SKM-1 (cell line): ENCODE results near the gene SLC7A10.

Experiments
- DNase-seq: peaks from one replicate; lab custom pipeline; 2025; ENCODE audit not compliant: unreplicated experiment; lab: John Stamatoyannopoulos, UW

SLC7A10 gene

GRCh38 chr19:33225458-33225926 is at the start of gene SLC7A10:
Gene SLC7A10 (minus strand): TSS chr19:33225850. CDS start chr19:33225703, 147 bp downstream.
- no peak for DNase-seq

GRCh38 chr19:33274663-33275558 is 49.3 kb upstream of the SLC7A10 start:
- no peak for DNase-seq

GRCh38 chr19:33273881-33274662 is 48.4 kb upstream of the SLC7A10 start:
- DNase-seq = peak; percentile 26

- DNase-seq = no peak
Measured at GRCh38 chr19:33273065-33273736, 47.6 kb upstream of the SLC7A10 start.

DNA sequence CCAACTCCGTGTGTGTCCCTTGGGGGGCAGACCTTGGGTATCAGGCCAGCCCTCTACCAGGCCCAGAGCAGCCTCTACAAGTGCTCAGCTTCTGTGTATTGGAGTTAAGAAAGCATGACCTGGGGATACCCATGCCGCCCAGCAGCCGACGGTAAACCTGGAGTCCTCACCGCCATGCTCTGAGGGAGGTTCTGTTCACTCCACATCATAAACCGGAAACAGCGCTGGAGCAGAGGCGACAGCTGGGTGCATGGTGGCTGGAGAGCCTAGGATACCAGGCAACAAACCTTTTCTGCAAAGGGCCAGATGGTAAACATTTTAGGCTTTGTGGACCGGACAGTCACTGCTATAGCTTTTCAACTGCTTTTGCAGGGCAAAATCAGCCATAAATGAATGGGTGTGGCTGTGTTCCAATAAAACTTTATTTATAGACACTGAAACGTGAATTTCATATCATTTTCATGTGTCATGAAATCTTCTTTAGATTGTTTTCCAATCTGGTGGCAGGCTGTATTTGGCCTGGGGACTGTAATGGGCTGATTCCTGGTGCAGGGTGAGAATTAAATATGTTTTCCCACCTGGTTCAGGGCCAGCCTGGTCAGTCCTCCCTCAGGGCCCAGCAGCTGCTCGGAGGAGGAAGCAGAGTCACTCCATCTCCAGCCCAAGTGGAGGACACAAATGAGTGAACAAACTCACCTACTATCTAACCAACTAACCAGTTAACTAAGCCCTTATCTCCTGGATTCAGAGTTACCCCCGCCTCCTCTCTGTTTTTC is 45.8 kb upstream of the SLC7A10 start:
- no peak for DNase-seq

- DNase-seq = no peak
Measured at GRCh38 chr19:33270769-33271168, 45.1 kb upstream of the SLC7A10 start.

- no peak for DNase-seq
Measured at GRCh38 chr19:33269016-33269415, 43.4 kb upstream of the SLC7A10 start.

DNA sequence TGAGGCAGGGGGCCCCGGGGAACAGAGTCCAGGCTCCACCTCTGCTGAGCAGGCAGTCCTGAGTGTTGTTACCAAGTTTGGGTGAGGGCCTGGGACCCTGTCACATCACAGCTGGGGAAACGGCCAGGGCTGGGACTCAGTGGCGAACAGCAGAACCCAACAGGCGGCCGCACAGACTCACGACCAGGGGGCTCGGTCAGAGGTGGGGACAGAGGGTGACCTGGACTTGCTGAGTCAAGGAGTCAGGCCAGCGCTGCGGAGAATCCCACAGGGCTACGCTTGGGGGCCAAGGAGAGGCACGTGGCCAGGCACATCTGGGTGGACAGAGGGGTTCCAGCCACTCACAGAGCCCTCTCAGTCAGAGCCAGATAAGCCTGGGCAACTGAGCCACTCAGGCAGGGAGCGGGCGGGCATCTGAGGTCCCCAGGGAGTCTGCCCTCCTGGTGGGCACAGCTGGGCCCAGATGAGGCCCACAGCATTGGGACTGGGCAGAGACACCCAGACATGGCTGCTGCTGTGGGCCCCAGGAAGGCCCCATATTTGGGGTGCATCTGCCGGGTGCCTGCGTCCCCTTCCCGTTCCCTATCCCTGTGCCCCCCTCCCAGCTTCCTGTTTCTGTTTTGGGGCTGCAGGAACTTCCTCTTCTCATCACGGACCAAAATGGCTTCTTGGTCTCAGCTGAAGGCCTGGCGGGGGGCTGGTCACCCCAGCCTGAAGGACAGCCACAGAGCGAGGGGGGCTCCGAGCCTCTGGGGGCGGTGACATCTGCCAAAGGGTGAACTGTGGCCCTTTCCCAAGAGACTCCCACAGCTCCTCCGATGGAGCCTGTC is 42.7 kb upstream of the SLC7A10 start:
- peak; percentile 35 for DNase-seq

GRCh38 chr19:33267706-33268105 is 42.1 kb upstream of the SLC7A10 start:
- DNase-seq = no peak

GRCh38 chr19:33266974-33267484 is 41.4 kb upstream of the SLC7A10 start:
- DNase-seq = peak; percentile 53

DNA sequence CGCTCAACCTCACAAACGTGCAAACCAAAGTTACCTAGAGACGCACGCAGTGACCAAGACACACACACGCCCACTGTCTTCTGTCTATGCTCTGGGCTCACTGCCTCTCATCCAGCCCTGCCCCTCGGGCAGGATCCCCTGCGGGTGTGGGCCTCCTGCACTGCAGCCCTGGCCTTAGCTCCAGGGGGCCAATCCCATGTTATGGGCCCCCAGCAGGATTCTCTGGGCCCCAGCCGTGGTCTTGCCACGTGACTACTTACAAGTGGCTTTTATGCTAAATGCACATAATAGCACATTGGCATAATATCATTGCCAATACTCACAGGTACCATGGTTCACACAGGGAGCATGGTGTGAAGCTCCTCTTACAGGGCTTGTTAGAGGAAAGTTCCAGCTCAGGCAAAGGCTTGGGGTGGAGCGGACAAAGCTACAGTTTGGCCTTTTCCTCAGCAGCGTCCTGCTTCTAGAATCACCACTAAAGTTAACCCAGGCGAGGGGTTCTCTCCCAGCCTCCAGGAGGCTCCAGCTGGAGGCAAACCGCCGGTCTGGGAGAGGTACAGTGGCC is 39.3 kb upstream of the SLC7A10 start:
- no peak for DNase-seq

GRCh38 chr19:33263325-33264023 is 37.8 kb upstream of the SLC7A10 start:
- DNase-seq = no peak

DNA sequence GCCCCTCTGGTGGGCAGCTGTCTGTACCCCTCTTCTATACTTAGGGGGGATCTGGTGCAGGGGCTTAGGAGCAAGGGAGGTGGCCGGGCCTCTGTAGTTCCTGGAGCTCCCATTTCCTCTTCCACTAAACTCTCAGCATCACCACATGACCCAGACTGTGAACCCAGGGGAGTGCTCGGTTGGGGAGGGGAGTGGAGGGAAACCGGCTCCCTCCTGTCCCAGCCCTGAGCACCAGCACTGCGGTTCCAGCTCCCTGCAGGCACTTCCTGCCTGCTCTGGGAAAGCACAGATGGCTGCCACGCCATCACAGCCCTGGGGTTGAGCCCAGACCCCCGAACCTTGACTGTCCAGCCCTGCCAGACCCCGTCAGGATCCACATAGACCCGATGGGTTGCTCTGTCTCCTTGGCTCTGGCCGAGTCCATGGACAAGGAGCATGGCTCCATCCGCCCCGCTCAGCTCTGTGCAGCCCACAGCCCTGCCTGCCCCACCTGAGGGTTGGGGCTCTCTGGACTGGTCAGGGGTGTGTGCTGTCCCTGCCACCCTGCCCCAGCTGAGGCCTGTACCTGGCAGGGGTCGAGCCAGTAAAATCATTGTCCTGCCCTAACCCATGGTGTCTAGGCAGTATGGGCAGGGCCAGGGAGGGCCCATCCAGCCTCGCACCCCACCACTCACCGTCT is 36.0 kb upstream of the SLC7A10 start:
- peak; percentile 51 for DNase-seq

- peak; percentile 75 for DNase-seq
Measured at GRCh38 chr19:33260628-33261418, 35.2 kb upstream of the SLC7A10 start.

DNA sequence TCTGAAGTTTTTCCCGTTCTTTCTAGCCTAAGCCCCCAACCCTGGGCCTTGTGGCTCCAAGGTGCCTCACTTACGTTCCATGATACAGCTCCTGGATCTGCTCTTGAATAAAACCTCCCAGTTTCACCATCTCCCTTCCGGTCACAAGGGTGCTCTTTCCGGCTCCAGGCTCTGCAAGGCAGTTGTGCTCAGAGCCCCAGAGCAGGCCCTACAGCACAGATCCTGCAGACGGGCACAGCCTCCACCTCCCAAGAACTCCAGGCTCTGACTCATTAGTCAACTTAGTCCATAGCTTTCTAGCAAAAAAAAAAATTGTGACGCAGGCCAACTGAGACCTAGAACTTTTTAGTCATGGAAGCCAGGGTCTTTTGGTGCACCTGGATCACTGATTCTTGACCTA is 33.9 kb upstream of the SLC7A10 start:
- DNase-seq = peak; percentile 84

DNA sequence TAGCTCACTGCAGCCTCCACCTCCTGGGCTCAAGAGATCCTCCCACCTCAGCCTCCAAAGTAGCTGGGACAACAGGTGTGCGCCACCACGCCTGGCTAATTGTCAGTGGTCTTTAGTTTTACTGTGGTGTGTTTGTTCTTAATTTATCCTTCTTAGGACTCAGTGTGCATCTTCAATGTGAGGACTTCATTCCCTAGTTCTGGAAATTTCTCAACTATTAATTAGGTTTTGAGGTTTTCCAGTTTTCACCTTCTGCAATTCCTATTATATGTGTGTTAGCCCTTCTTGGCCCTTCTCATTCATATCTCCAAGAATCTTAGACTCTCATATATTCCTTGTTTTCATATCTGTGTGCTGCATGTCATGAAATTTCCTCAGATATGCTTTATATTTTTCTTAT is 32.2 kb upstream of the SLC7A10 start:
- DNase-seq = no peak

DNA sequence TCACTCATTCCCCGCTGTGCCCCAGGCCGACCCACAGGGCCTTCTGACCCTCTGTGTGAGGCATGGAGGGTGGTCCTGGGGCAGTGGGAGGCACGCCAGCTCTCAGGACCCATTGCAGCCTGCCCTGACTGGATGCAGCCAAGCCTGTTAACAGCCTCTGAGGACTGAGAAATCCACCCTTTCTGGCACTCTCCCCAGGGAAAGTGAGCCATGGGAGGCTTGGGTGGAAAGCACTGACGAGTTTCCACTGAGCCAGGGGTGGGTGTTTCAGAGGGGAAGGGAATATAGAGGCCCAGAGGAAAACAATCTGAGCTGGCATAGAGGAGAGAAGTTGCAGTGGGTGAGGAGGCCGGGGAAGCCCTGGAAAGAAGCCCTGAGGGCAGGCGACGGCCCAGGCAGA is 30.6 kb upstream of the SLC7A10 start:
- DNase-seq = no peak
